NCI-H146 treated with DMSO at 0.1 percent for 48 hours (cell line): ENCODE results near the gene APBA1.

Source experiments
- DNase-seq: peaks from one replicate; lab custom pipeline; 2025; ENCODE audit not compliant: unreplicated experiment; lab: John Stamatoyannopoulos, UW

The APBA1 gene

GRCh38 chr9:69579760-69580581, 92.2 kb downstream of the APBA1 start:
- no peak for DNase-seq

GRCh38 chr9:69579032-69579758, 93.0 kb downstream of the APBA1 start:
- no peak for DNase-seq

GRCh38 chr9:69578026-69578425, 94.1 kb downstream of the APBA1 start:
- DNase-seq, result no peak

- DNase-seq, result no peak
Observed at GRCh38 chr9:69577123-69577522, 95.0 kb downstream of the APBA1 start.

GRCh38 chr9:69574057-69574456, 98.1 kb downstream of the APBA1 start:
- DNase-seq, result no peak

- no peak for DNase-seq
Observed at GRCh38 chr9:69573651-69574050, 98.5 kb downstream of the APBA1 start.

- no peak for DNase-seq
Observed at GRCh38 chr9:69572611-69573010, 99.6 kb downstream of the APBA1 start.

GRCh38 chr9:69571032-69571431, 101.1 kb downstream of the APBA1 start:
- no peak for DNase-seq

- DNase-seq, result no peak
Observed at GRCh38 chr9:69569738-69570451, 102.3 kb downstream of the APBA1 start.

GRCh38 chr9:69564557-69564956, 107.6 kb downstream of the APBA1 start:
- DNase-seq, result no peak

GRCh38 chr9:69559126-69559525, 113.0 kb downstream of the APBA1 start:
- DNase-seq, result no peak

GRCh38 chr9:69556707-69557106, 115.5 kb downstream of the APBA1 start:
- DNase-seq, result no peak

GRCh38 chr9:69555802-69556201, 116.4 kb downstream of the APBA1 start:
- no peak for DNase-seq

- DNase-seq, result no peak
Observed at GRCh38 chr9:69554945-69555344, 117.2 kb downstream of the APBA1 start.

- peak; percentile 10 for DNase-seq
Observed at GRCh38 chr9:69549310-69550202, 122.6 kb downstream of the APBA1 start.

GRCh38 chr9:69548681-69549080, 123.5 kb downstream of the APBA1 start:
- no peak for DNase-seq

- DNase-seq, result peak; percentile 24
Observed at GRCh38 chr9:69546265-69546664, 125.9 kb downstream of the APBA1 start.

GRCh38 chr9:69542942-69543704, 129.0 kb downstream of the APBA1 start:
- DNase-seq, result peak; percentile 49

GRCh38 chr9:69542058-69542457, 130.1 kb downstream of the APBA1 start:
- DNase-seq, result no peak

- DNase-seq, result no peak
Observed at GRCh38 chr9:69535911-69536310, 136.3 kb downstream of the APBA1 start.
